Progenitor cell of endocrine pancreas (in vitro differentiated cells): ENCODE measurements around the gene NAT14. TPM values are rescaled to one million over a fixed set of nuclear protein-coding genes. Genes with fewer than 3 reads are reported as not detected.

Source experiments
- DNase-seq: peaks from one replicate; pipeline ENCODE4 v3.0.0; 2021; ENCODE audit warnings: low spot score; ENCODE audit not compliant: unreplicated experiment
- H3K27ac Mint-ChIP-seq: 2 replicates; pipeline ENCODE4 v1.8.0; 2021; ENCODE audit warnings: mild to moderate bottlenecking, moderate library complexity, mixed read lengths
- H3K27me3 Mint-ChIP-seq: 2 replicates; pipeline ENCODE4 v1.8.0; 2021; ENCODE audit warnings: mixed read lengths
- H3K36me3 Mint-ChIP-seq: 2 replicates; pipeline ENCODE4 v1.8.0; 2022; ENCODE audit warnings: mixed read lengths; ENCODE audit not compliant: insufficient read depth
- H3K4me1 Mint-ChIP-seq: 2 replicates; pipeline ENCODE4 v1.8.0; 2021; ENCODE audit warnings: low read depth, mixed read lengths
- H3K4me3 Mint-ChIP-seq: 2 replicates; pipeline ENCODE4 v1.8.0; 2021; ENCODE audit warnings: low read depth, mild to moderate bottlenecking, moderate library complexity, mixed read lengths
- H3K9me3 Mint-ChIP-seq: 2 replicates; pipeline ENCODE4 v1.8.0; 2021; ENCODE audit warnings: low read depth, mixed read lengths
- CTCF ChIP-seq: fragments of 200-600 bp; sonication (generic); IDR thresholded peaks from one replicate; pipeline ENCODE4 v1.5.0; 2021; ENCODE audit warnings: antibody characterized with exemption, mild to moderate bottlenecking; ENCODE audit not compliant: unreplicated experiment
- total RNA-seq: library from RNA; stranded (reverse); gene quantifications from 2 replicates; pipeline ENCODE4 v1.2.1, GENCODE V29; 2021

Gene NAT14
- total RNA-seq, 1 donor from 2014 or later: 69.7 TPM

DNA sequence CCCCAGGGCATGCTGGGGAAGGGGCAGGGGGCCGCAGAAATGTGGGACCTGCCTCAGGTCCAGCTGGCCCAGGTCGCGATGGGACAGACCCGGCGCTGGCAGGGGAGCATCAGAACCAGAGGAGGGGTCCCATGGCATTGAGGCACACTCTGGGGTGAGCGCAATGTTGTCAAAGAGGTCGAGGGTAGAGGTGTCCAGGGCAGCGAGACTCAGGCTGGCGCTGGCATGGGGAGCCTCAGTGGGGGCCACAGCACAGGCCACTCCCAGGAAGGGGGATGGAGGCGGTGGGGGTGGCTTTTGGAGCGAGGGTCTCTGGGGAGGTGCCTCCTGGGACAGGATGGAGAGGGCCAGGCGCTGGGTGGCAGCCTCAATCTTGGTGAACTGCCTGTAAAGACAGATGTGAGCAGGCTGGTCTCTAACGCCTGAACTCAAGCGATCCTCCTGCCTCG lies 21.4 kb upstream of the NAT14 start:
- no peak for TF ChIP-seq CTCF
- H3K36me3 Mint-ChIP-seq: no peaks in the 10 kb centered on the region
- no peak overlapping the region for H3K27ac Mint-ChIP-seq
- DNase-seq: no peak
- peaks cover 24% of the 10 kb centered on the region for H3K27me3 Mint-ChIP-seq
- peaks cover 18% of the 10 kb centered on the region for H3K4me1 Mint-ChIP-seq
- no peak overlapping the region for H3K4me3 Mint-ChIP-seq
- H3K9me3 Mint-ChIP-seq: no peaks in the 10 kb centered on the region

- H3K9me3 Mint-ChIP-seq: no peaks in the 10 kb centered on the region
- no peak overlapping the region for H3K27ac Mint-ChIP-seq
- H3K4me3 Mint-ChIP-seq: no peak overlapping the region
- TF ChIP-seq CTCF: no peak
- H3K36me3 Mint-ChIP-seq: no peaks in the 10 kb centered on the region
- H3K4me1 Mint-ChIP-seq: peaks cover 18% of the 10 kb centered on the region
- peaks cover 24% of the 10 kb centered on the region for H3K27me3 Mint-ChIP-seq
- no peak for DNase-seq
These were observed 20.8 kb upstream of the NAT14 start for GRCh38 chr19:55464039-55464661.

DNA sequence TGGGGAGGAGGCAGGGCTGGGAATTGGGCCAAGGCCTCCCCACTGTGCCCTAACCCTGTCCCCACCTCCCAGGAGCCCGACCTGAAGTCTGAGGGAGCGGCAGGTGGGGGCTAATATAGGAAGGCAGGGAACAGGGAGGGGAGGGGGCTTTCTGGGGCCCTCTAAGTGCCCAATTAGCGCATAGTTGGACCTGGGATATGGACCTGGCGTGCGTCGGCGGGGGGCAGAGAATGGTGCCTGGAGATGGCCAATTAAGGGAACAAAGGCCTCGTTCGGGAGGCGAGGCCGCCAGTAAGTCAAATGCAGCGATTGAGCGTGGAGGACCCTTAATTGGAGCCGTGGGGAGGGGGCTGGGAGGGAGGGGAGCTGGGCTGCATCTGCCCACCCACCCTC lies 20.3 kb upstream of the NAT14 start, which contains the start of gene C19orf85:
Gene C19orf85 (minus strand): TSS at position 90 of the 393 bp plus-strand sequence. CDS start 197 bp downstream, outside the sequence.
- Mint-ChIP-seq H3K27me3 (peaks cover 24% of the 10 kb centered on the region), H3K4me1 (peaks cover 17% of the 10 kb centered on the region), H3K27ac (no peak within 1 kb of the TSS), H3K36me3 (no peaks in the 10 kb centered on the region), H3K4me3 (no peak within 1 kb of the TSS), H3K9me3 (no peaks in the 10 kb centered on the region)
- DNase-seq: no peak
- TF ChIP-seq CTCF: no peak

GRCh38 chr19:55465460-55466240 lies 19.3 kb upstream of the NAT14 start:
- DNase-seq: no peak
- H3K9me3 Mint-ChIP-seq: no peaks in the 10 kb centered on the region
- peaks cover 24% of the 10 kb centered on the region for H3K27me3 Mint-ChIP-seq
- no peak overlapping the region for H3K27ac Mint-ChIP-seq
- H3K36me3 Mint-ChIP-seq: no peaks in the 10 kb centered on the region
- TF ChIP-seq CTCF: no peak
- H3K4me3 Mint-ChIP-seq: no peak overlapping the region
- peaks cover 7% of the 10 kb centered on the region for H3K4me1 Mint-ChIP-seq

DNA sequence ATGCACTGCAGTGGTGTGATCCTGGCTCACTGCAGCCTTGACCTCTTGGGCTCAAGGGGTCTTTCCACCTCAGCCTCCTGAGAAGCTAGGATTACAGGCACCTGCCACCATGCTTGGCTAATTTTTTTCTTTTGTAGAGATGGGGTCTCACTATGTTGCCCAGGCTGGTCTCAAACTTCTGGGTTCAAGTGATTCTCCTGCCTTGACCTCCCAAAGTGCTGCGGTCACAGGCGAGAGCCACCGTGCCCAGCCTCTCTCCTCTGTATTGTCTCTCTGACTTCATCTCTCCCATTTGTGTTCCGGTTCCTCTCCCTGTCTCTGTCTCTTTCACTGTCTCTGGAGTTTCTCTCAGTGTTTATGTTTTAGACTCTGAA lies 18.8 kb upstream of the NAT14 start:
- Mint-ChIP-seq H3K4me3 (no peak overlapping the region), H3K9me3 (no peaks in the 10 kb centered on the region), H3K36me3 (no peaks in the 10 kb centered on the region), H3K27ac (no peak overlapping the region), H3K4me1 (peaks cover 3% of the 10 kb centered on the region), H3K27me3 (peaks cover 24% of the 10 kb centered on the region)
- no peak for TF ChIP-seq CTCF
- DNase-seq: no peak
